GM12892 (cell line): ENCODE measurements around the gene EPAS1.

Experiments used
- POLR2A ChIP-seq: IDR thresholded peaks from 2 replicates; pipeline ENCODE4 v1.6.1; 2011; ENCODE audit warnings: low read depth, low read length, control low read depth
- POLR2AphosphoS5 ChIP-seq: IDR thresholded peaks from 2 replicates; pipeline ENCODE4 v1.6.1; 2011; ENCODE audit warnings: low read depth, low read length, control low read depth
- TAF1 ChIP-seq: IDR thresholded peaks from 2 replicates; pipeline ENCODE4 v1.6.1; 2011; ENCODE audit warnings: low read depth, mild to moderate bottlenecking, control low read depth, low read length, borderline replicate concordance

DNA sequence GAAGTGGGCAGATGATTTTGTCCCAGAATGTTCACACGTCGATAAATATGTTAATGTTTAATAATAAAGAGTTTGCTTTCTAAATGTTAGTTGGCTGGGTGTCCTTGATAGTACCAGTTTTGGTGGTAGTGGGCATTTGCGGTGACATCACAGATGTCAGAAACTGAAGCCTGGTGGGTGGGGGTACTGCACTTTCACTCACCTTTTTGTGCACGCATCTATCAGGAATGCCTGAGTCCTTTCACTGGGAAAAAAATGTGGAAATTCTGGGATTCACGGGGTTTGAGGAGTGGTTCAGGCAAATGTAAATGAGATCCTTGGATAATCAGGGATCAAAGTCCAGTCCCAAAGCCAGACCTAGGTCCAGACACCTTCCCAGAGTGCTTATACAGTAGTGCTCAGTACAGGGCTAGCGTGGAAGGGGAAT is 3.2 kb downstream of the EPAS1 start:
- TF ChIP-seq POLR2A (no peak), POLR2AphosphoS5 (no peak), TAF1 (no peak)
